Caco-2 (cell line): ENCODE measurements around the gene RPL4. TPM values are rescaled to one million over a fixed set of nuclear protein-coding genes. Genes with fewer than 3 reads are reported as not detected.
"Not testable (repeated sequence)": the region's sequence is repeated elsewhere in the genome, so short reads cannot be mapped to it uniquely, and the experiment has no call there.

Source experiments
- BruUV-seq: library from RNA; stranded (reverse); fragments of 400-500 nt; replicated peaks from 2 replicates; lab custom pipeline; 2021; lab: Mats Ljungman, UMichigan
- CTCF ChIA-PET: fragments of 300-600 bp; sonication (Branson Sonifier 250); formaldehyde crosslinking; loops from one replicate; lab custom pipeline; 2022; ENCODE audit warnings: antibody characterized with exemption; lab: Charles Lee
- POLR2A ChIA-PET: fragments of 300-600 bp; sonication (Branson Sonifier 250); formaldehyde crosslinking; loops from one replicate; lab custom pipeline; 2022; ENCODE audit warnings: antibody characterized with exemption; lab: Charles Lee
- DNase-seq, 2 experiments: peaks; one replicate each; pipeline versions ENCODE4 v3.0.0 to v3.0.0-alpha.2; 2020 to 2022
- H3K27me3 ChIP-seq: replicated peaks from 2 replicates; pipeline ENCODE4 v1.6.0; 2011; ENCODE audit warnings: low read length; ENCODE audit not compliant: control insufficient read depth, insufficient read depth
- H3K36me3 ChIP-seq: 2 replicates; pipeline ENCODE4 v1.5.1; 2011; ENCODE audit warnings: low read length; ENCODE audit not compliant: control insufficient read depth, insufficient read depth
- H3K4me1 ChIP-seq: fragments of 250-450 bp; sonication (Bioruptor Pico); 2 replicates; pipeline ENCODE4 v1.5.1; 2020; ENCODE audit warnings: mild to moderate bottlenecking
- H3K4me3 ChIP-seq: 2 replicates; pipeline ENCODE4 v1.5.1; 2011; ENCODE audit warnings: low read depth, mild to moderate bottlenecking, control low read depth, low read length
- H3K9me3 ChIP-seq: fragments of 250-450 bp; sonication (Bioruptor Pico); 2 replicates; pipeline ENCODE4 v1.5.1; 2020; ENCODE audit warnings: mild to moderate bottlenecking, moderate library complexity
- H3K27ac Mint-ChIP-seq: one replicate; pipeline ENCODE4 v1.8.0; 2022; ENCODE audit warnings: mixed read lengths; ENCODE audit not compliant: unreplicated experiment
- H3K27me3 Mint-ChIP-seq: one replicate; pipeline ENCODE4 v1.8.0; 2022; ENCODE audit warnings: mixed read lengths; ENCODE audit not compliant: insufficient read depth, unreplicated experiment
- H3K36me3 Mint-ChIP-seq: one replicate; pipeline ENCODE4 v1.8.0; 2022; ENCODE audit warnings: mild to moderate bottlenecking, mixed read lengths; ENCODE audit not compliant: insufficient read depth, unreplicated experiment
- H3K4me1 Mint-ChIP-seq: one replicate; pipeline ENCODE4 v1.8.0; 2022; ENCODE audit warnings: low read depth, mixed read lengths; ENCODE audit not compliant: unreplicated experiment
- H3K4me3 Mint-ChIP-seq: one replicate; pipeline ENCODE4 v1.8.0; 2022; ENCODE audit warnings: mild to moderate bottlenecking, moderate library complexity, mixed read lengths; ENCODE audit not compliant: unreplicated experiment
- H3K9me3 Mint-ChIP-seq: one replicate; pipeline ENCODE4 v1.8.0; 2022; ENCODE audit warnings: mixed read lengths; ENCODE audit not compliant: unreplicated experiment
- CTCF ChIP-seq, 2 experiments: fragments of 200-600 bp in 1 of 2; IDR thresholded peaks; 1 replicate in 1 of 2; 2 replicates in 1 of 2; pipeline versions ENCODE4 v1.5.1 to v1.8.0; 2011 to 2022; ENCODE audit warnings: antibody characterized with exemption in 1 of 2, control low read depth in 1 of 2, inconsistent platforms in 1 of 2, low read depth in 1 of 2, low read length in 1 of 2, mild to moderate bottlenecking in 1 of 2, moderate library complexity in 1 of 2; ENCODE audit not compliant: insufficient read depth in 1 of 2, severe bottlenecking in 1 of 2, unreplicated experiment in 1 of 2
- intact Hi-C: fragments of 100-400 bp; cut with micrococcal nuclease; formaldehyde crosslinking; loops from one replicate; pipeline ENCODE4 v1.10.0; 2022; ENCODE audit not compliant: unreplicated experiment
- total RNA-seq: library from RNA; stranded (reverse); gene quantifications from 2 replicates; pipeline ENCODE4 v1.2.3, GENCODE V29; 2022

Gene RPL4
- total RNA-seq, 1 experiment from 2014 or later = 3,102 TPM

GRCh38 chr15:66462627-66463026, 42.0 kb downstream of the RPL4 start:
- POLR2A ChIA-PET = no interaction called here
- CTCF ChIA-PET = interaction anchor here (1.1 kb wide), 1 partner anchor 8 kb away, joined by 3 read pairs; no protein-coding TSS in a partner anchor
- TF ChIP-seq CTCF (IDR thresholded peaks at IDR 0.05; ENCODE audit: insufficient read depth in 1 of 2, low read depth in 1 of 2, low read length in 1 of 2, severe bottlenecking in 1 of 2, unreplicated experiment in 1 of 2) = no peak

GRCh38 chr15:66461917-66462316, 42.7 kb downstream of the RPL4 start:
- peaks cover 31% of the 10 kb centered on the region for H3K4me1 ChIP-seq
- H3K4me1 Mint-ChIP-seq = peaks cover 22% of the 10 kb centered on the region
- intact Hi-C loops = no loop called here
- TF ChIP-seq CTCF (IDR thresholded peaks at IDR 0.05; ENCODE audit: insufficient read depth in 1 of 2, low read depth in 1 of 2, low read length in 1 of 2, severe bottlenecking in 1 of 2, unreplicated experiment in 1 of 2) = no peak
- no peak for DNase-seq
- peaks cover 48% of the 10 kb centered on the region for H3K36me3 Mint-ChIP-seq
- no peaks in the 10 kb centered on the region for H3K9me3 ChIP-seq
- no TSS peak for BruUV-seq
- no peaks in the 10 kb centered on the region for H3K27me3 ChIP-seq
- ChIA-PET CTCF (interaction anchor here (1.1 kb wide), 1 partner anchor 8 kb away, joined by 3 read pairs; no protein-coding TSS in a partner anchor), POLR2A (interaction anchor here (0.5 kb wide), 1 partner anchor 105 kb away, joined by 8 read pairs; the partner anchor contains the start of gene TIPIN)
- H3K36me3 ChIP-seq = no peaks in the 10 kb centered on the region
- no peaks in the 10 kb centered on the region for H3K9me3 Mint-ChIP-seq
- H3K4me3 ChIP-seq = no peak overlapping the region
- H3K4me3 Mint-ChIP-seq = no peak overlapping the region
- H3K27me3 Mint-ChIP-seq = no peaks in the 10 kb centered on the region
- peak overlapping the region; percentile 69 for H3K27ac Mint-ChIP-seq

More at GRCh38 chr15:66462627-66463026, 42.0 kb downstream of the RPL4 start:
- no peak for DNase-seq
- peaks cover 38% of the 10 kb centered on the region for H3K4me1 ChIP-seq
- intact Hi-C loops = no loop called here
- Mint-ChIP-seq H3K27me3 (no peaks in the 10 kb centered on the region), H3K27ac (peak overlapping the region; percentile 32), H3K9me3 (no peaks in the 10 kb centered on the region), H3K36me3 (peaks cover 53% of the 10 kb centered on the region), H3K4me3 (no peak overlapping the region), H3K4me1 (peaks cover 22% of the 10 kb centered on the region)
- no TSS peak for BruUV-seq
- no peaks in the 10 kb centered on the region for H3K27me3 ChIP-seq
- H3K36me3 ChIP-seq = no peaks in the 10 kb centered on the region
- no peak overlapping the region for H3K4me3 ChIP-seq
- no peaks in the 10 kb centered on the region for H3K9me3 ChIP-seq

GRCh38 chr15:66461294-66461693, 43.4 kb downstream of the RPL4 start:
- BruUV-seq, H3K4me3 ChIP-seq, H3K4me3 Mint-ChIP-seq, H3K9me3 Mint-ChIP-seq, H3K27me3 ChIP-seq, DNase-seq, H3K36me3 ChIP-seq, H3K9me3 ChIP-seq, POLR2A ChIA-PET, intact Hi-C loops, H3K27me3 Mint-ChIP-seq: not testable (repeated sequence)
- H3K36me3 Mint-ChIP-seq = peaks cover 52% of the 10 kb centered on the region
- peak overlapping the region; percentile 69 for H3K27ac Mint-ChIP-seq
- peaks cover 25% of the 10 kb centered on the region for H3K4me1 ChIP-seq
- CTCF ChIA-PET = interaction anchor here (0.6 kb wide), 2 partner anchors 96 to 1093 kb away, joined by 3 read pairs; no protein-coding TSS in a partner anchor
- H3K4me1 Mint-ChIP-seq = peaks cover 22% of the 10 kb centered on the region
